ENCODE results near the gene TBC1D21. TPM values are rescaled to one million over a fixed set of nuclear protein-coding genes. Genes with fewer than 3 reads are reported as not detected.

Gene TBC1D21
- total RNA-seq, 6 experiments from 2014 or later: not detected

DNA sequence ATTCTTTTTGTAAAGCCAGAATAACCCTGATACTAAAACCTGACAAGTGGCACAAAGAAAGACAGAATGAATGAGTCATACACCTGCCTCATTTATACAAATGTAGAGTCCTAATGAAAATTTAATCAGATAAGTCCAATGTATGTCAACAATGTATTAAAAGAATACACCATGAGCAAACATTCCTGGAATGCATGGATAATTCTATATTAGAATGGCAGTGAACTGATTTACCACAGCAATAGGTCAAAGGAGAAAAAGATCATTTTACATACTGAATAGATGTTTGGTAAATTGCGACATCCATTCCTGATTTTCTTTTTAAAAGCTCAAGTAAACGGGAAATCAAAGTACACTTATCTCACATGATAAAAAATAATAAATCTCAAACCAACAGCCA lies 41.7 kb downstream of the TBC1D21 start:
- peak overlapping the region; percentile 41 for H3K4me3 Mint-ChIP-seq
- TF ChIP-seq, protein P1, sequence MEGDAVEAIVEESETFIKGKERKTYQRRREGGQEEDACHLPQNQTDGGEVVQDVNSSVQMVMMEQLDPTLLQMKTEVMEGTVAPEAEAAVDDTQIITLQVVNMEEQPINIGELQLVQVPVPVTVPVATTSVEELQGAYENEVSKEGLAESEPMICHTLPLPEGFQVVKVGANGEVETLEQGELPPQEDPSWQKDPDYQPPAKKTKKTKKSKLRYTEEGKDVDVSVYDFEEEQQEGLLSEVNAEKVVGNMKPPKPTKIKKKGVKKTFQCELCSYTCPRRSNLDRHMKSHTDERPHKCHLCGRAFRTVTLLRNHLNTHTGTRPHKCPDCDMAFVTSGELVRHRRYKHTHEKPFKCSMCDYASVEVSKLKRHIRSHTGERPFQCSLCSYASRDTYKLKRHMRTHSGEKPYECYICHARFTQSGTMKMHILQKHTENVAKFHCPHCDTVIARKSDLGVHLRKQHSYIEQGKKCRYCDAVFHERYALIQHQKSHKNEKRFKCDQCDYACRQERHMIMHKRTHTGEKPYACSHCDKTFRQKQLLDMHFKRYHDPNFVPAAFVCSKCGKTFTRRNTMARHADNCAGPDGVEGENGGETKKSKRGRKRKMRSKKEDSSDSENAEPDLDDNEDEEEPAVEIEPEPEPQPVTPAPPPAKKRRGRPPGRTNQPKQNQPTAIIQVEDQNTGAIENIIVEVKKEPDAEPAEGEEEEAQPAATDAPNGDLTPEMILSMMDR (IDR thresholded peaks at IDR 0.05): no peak
- peaks cover 6% of the 10 kb centered on the region for H3K9me3 Mint-ChIP-seq
- peak; percentile 53 for DNase-seq
- peak overlapping the region; percentile 4; the same call in 1 of the 2 replicates for H3K27ac Mint-ChIP-seq
- peaks cover 2% of the 10 kb centered on the region for H3K27me3 Mint-ChIP-seq (ENCODE audit: insufficient read depth)
- H3K36me3 Mint-ChIP-seq (ENCODE audit: low read depth): peaks cover 34% of the 10 kb centered on the region
- H3K4me1 Mint-ChIP-seq (ENCODE audit: low read depth): peaks cover 44% of the 10 kb centered on the region

DNA sequence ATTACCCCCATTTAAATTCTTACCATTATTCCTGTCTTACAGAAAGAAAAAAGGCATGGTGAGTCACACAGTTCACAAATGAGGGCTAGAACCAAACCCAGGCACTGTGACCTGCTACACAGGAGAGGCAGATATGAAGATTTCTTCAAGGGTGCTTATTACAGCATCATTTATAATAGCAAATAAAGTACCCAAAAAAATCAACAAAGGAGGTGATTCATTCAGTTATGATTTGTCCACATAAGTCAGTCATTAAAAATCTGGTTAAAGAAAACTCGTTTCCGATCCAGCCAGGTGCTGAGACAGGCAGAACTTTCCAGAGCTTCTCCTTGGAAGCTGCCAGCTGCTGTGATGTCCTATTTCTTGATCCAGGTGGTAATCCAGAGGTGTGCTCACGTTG lies 45.4 kb downstream of the TBC1D21 start:
- Mint-ChIP-seq H3K4me3 (no peak overlapping the region), H3K36me3 (ENCODE audit: low read depth) (peaks cover 45% of the 10 kb centered on the region), H3K27ac (no peak overlapping the region), H3K4me1 (ENCODE audit: low read depth) (peaks cover 80% of the 10 kb centered on the region), H3K9me3 (peaks cover 6% of the 10 kb centered on the region), H3K27me3 (ENCODE audit: insufficient read depth) (no peaks in the 10 kb centered on the region)
- no peak for DNase-seq
- TF ChIP-seq, protein P1 (IDR thresholded peaks at IDR 0.05): no peak

DNA sequence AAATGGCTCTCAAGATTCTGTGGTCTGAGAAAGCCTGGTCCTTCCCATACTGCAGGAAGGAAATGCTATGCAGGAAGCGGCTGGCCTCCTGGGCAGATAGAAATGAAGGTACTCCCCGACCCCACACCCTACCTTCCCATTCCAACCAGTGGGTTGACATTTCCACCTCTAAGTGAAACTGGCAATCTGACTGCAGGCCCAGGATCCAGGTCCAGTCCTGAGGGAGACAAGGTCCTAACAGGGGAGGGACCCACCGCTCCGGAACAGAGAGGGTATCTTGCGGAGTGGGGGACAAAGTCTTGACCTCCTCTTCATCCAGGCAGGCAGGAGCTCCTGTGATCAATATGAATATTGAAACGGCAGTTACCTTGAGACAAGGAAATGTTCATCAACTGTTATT lies 46.3 kb downstream of the TBC1D21 start:
- no peak overlapping the region for H3K4me3 Mint-ChIP-seq
- DNase-seq: no peak
- TF ChIP-seq, protein P1 (IDR thresholded peaks at IDR 0.05): no peak
- peaks cover 6% of the 10 kb centered on the region for H3K9me3 Mint-ChIP-seq
- no peak overlapping the region for H3K27ac Mint-ChIP-seq
- no peaks in the 10 kb centered on the region for H3K27me3 Mint-ChIP-seq (ENCODE audit: insufficient read depth)
- peaks cover 83% of the 10 kb centered on the region for H3K4me1 Mint-ChIP-seq (ENCODE audit: low read depth)
- peaks cover 45% of the 10 kb centered on the region for H3K36me3 Mint-ChIP-seq (ENCODE audit: low read depth)

DNA sequence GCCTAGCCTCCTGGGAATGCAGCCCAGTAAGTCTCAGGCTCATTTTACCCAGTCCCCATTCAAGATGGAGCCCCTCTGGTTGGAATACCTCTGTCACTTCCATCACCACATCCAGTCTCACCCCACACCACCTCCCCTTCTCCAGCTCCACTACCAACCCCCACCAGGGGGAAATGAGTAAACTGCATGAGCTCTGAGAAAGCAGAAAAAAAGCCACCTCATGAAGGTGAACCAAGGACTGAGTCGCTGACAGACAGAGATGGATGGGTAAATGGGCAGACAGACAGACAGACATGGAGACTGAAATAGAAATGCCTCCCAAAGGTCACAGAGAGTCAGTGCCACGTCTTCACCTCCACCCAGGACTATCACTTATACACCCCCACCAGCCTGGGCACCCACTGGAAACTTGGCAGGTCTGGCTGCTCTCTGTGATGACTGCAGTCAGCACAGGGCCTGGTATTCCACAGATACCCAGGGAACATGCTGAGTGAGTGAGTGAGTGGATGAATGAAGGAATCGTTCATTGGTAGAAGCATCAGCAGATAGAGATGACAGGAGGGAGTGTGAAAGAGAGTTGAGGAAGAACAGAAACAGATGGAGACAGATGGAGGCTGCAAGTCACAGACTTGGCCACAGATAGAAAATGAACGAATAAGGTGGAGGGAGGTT lies 48.0 kb downstream of the TBC1D21 start:
- H3K27ac Mint-ChIP-seq: peak overlapping the region; percentile 96
- peaks cover 81% of the 10 kb centered on the region for H3K4me1 Mint-ChIP-seq (ENCODE audit: low read depth)
- peaks cover 2% of the 10 kb centered on the region; the same call in 1 of the 2 replicates for H3K27me3 Mint-ChIP-seq (ENCODE audit: insufficient read depth)
- H3K4me3 Mint-ChIP-seq: peak overlapping the region; percentile 26
- no peak for DNase-seq
- peaks cover 36% of the 10 kb centered on the region for H3K36me3 Mint-ChIP-seq (ENCODE audit: low read depth)
- peaks cover 6% of the 10 kb centered on the region; the same call in 1 of the 2 replicates for H3K9me3 Mint-ChIP-seq
- TF ChIP-seq, protein P1 (IDR thresholded peaks at IDR 0.05): 0 out of 2 replicates have a peak, but pooled peaks have one; percentile 16

DNA sequence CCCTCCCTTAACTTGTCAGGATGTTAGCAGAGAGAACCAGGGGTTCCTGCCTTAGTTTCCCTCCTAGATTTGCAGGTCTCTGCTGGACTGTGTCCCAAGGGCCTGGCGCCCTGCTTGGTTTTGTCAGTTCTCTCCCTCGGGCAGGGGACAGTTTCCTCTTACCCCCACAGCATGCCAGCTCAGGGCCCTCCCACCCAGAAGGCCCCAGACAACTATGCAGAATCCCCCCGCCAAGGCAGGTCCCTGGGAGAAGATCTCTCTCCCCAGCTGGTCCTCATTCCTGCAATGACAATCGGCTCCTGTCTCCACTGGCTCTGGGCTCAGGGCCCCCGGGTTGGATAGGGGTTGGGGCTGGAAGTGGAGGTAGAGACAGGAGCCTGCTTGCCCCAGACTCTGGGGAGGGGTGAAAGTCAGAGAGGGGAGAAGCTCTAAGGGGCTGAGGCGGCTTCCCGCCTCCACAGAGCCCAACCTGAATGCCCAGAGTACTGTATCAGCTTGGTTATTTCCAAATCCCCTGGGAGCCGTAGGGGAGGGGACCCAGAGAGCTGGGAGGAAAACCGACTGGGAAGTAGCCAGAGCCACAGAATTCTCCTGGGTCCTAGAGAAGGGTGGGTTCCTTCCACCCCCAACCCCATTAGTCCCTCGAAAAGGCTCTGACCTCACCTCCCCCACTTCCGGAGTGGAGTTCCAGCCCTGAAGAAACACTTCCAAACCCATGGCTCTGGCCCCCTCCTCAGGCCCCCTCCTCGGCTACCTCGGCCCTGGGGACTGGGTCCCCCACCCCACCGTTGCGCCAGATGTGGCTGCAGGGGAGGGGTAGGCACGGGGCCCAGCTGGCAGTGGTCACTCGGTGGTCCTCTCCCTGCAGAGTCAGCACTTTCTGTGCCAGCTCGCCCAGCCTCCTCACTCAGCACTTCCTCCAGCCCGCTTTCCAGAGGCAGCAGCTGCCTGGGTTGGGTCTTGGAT lies 49.1 kb downstream of the TBC1D21 start:
- H3K9me3 Mint-ChIP-seq: peaks cover 6% of the 10 kb centered on the region; the same call in 1 of the 2 replicates
- peaks cover 33% of the 10 kb centered on the region for H3K36me3 Mint-ChIP-seq (ENCODE audit: low read depth)
- H3K27ac Mint-ChIP-seq: peak overlapping the region; percentile 96
- TF ChIP-seq, protein P1 (IDR thresholded peaks at IDR 0.05): no peak
- no peak for DNase-seq
- peak overlapping the region; percentile 89 for H3K4me3 Mint-ChIP-seq
- peaks cover 2% of the 10 kb centered on the region; the same call in 1 of the 2 replicates for H3K27me3 Mint-ChIP-seq (ENCODE audit: insufficient read depth)
- peaks cover 79% of the 10 kb centered on the region for H3K4me1 Mint-ChIP-seq (ENCODE audit: low read depth)
